Hair follicle dermal papilla cell (primary cell): Measurements from ENCODE around the gene WTAP. TPM values are rescaled to one million over a fixed set of nuclear protein-coding genes. Genes with fewer than 3 reads are reported as not detected.
A peak's percentile ranks its signal among the peaks of the same experiment; 100 is the strongest.

Experiments used
- small RNA-seq: library from RNA; depleted of rRNA; stranded (forward); fragments of <200 nt; gene quantifications from one replicate; pipeline ENCODE3, GENCODE V24; 2012
- total RNA-seq: library from RNA; depleted of rRNA; stranded (reverse); fragments of >200 nt; gene quantifications from 2 replicates; pipeline ENCODE4 v1.2.3, GENCODE V29; 2012

The WTAP gene
- total RNA-seq: 104 and 147 TPM in 2 replicates

GRCh38 chr6:159726918-159727716 lies at the start of gene WTAP:
Gene WTAP, plus strand, starts transcription at chr6:159727506. Its CDS starts 8,760 bp downstream, at chr6:159736266.

DNA sequence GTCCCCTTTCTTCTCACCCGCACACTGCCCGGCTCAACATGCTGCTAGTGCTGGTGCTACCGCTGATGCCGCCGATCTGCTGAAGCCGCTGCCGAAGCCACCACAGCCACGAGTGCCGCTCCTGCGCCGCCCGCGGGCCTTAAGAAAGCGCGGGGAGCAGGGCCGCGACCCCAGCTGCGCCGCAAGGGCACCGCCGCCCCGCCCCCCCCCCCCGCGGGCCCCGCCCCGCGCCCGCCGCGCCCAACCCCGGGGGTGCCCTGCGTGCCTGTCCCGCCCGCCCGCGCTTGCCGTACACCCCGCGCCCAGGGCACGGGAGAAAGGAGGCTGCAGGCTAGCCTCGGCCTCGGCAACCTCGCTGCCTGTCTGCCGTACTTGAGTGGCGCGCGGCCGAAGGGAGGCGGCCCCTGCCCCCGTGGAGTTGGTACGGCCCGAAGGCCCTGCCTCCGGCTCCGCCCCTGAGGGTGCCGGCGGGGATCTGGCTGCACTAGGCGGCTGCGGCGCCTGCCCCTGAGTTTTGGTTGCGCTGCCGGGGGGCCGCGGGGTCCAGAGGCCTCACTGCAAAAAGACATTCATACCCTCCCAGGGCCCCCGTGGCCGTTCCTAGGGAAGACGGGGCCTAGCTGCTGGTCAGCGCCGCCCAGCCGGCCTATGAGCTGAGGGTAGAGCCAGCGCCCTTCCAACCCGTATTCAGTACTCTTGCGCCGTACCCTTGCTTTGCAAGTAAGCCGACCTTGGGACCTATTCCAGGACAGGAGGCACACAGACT lies 34.0 kb upstream of the WTAP start, which contains the start of gene SOD2:
Gene SOD2, minus strand, starts transcription at position 114 of the 766 bp plus-strand sequence. Its CDS starts 74 bp downstream, at position 40.

DNA sequence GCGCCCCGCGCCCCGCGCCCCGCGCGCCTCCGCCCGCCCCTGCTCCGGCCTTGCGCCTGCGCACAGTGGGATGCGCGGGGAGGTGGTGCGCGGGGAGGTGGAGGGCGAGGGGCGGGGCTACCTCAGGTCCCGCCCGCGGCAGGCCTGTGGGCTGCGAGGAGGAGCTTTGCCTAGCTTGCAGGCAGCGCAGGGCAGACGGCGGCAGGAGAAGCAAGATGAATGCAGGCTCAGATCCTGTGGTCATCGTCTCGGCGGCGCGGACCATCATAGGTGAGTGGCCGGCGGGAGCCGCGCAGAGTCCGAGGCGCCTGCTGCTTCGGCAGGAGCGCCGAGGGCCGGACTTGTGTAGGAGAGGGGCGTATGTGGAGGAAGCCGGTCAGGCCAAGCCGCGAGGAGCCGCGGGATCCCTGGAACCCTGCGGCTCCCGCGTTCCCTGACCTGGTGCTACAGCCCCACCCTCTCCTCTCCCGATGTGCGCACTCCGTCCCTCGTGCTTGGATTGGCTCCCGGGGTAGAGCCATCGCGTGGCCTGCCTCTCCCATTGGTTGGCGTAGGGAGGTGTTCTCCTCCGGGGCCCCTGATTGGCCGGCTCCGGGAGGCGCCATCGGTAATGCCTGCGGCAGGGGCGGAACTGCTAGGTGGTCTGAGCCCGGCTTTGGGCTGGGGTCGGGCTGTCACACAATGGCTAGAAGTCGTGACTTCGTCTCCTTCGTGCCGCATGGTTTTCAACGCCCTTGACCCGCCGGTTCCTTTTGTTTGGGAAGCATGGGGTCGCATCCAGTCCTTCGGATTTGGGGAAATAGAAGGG lies 34.8 kb downstream of the WTAP start, which contains the start of gene ACAT2:
Gene ACAT2, plus strand, starts transcription at position 173 of the 808 bp plus-strand sequence. Its CDS starts 43 bp downstream, at position 216.

GRCh38 chr6:159789377-159790148 lies 62.3 kb downstream of the WTAP start, which contains the start of gene TCP1:
Gene TCP1, minus strand, starts transcription at chr6:159789602. Its CDS starts 134 bp downstream, at chr6:159789468.

GRCh38 chr6:159790149-159790955 lies 63.0 kb downstream of the WTAP start, which contains the start of gene MRPL18:
Gene MRPL18, plus strand, starts transcription at chr6:159790467. Its CDS starts 121 bp downstream, at chr6:159790588.

DNA sequence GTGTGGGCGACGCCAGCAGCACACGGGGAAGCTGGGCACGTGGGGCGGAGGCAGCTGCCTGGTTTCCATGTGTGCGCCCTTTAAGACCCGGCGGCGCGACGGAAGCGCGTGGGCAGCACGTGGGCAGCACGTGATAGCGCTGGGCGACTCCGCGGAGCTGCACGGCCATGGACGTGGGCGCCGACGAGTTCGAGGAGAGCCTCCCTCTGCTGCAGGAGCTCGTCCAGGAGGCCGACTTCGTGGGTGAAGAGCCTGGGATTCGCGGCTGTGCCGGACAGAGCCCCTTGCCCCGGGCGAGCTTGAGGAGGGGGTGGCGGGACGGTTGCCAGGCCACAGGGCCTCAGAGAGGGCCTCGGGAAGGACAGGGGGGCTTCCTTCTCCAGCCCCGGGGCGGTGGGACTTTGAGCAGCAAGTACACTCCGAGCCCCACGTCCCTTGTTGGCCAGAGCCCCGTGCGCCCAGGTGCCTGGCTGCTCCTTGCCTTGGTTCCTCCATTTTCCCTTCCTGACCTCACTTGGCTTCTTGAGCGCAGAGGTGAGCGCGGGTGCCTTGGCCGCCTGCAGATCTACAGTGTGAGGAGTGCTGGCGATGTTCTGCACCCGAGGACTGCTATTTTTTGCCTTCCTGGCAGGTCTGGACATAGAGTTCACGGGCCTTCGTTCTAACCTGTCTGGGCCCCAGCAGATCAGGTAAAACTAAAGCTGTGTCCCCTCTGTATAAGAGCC lies 73.0 kb downstream of the WTAP start, which contains the start of gene PNLDC1:
Gene PNLDC1, plus strand, starts transcription at position 136 of the 725 bp plus-strand sequence. Its CDS starts 32 bp downstream, at position 168.

Small RNA genes lying within 50 kb of the gene (small RNA-seq; reads per million reads assigned to genes)
- gene RNU4ATAC18P (not detected), gene SNORA20 (1,190 reads per million, percentile 99 among the genes with 10 or more reads in this experiment), gene SNORA29 (not detected)

Other genes starting within 250 kb of the WTAP start
- 642 and 1,435 TPM in 2 replicates for gene SOD2, start 34.3 kb upstream of the WTAP start, total RNA-seq
- gene ACAT2, start 34.5 kb downstream of the WTAP start, total RNA-seq: 50.0 and 66.7 TPM in 2 replicates
- 166 and 178 TPM in 2 replicates for gene TCP1, start 62.1 kb downstream of the WTAP start, total RNA-seq
- gene MRPL18, start 63.0 kb downstream of the WTAP start, total RNA-seq: 47.8 and 50.6 TPM in 2 replicates
- gene PNLDC1, start 72.8 kb downstream of the WTAP start, total RNA-seq: 0.81 and 1.2 TPM in 2 replicates
- not detected in 2 replicates for gene MAS1, start 163.5 kb downstream of the WTAP start, total RNA-seq
- gene IGF2R, start 241.6 kb downstream of the WTAP start, total RNA-seq: 95.2 and 115 TPM in 2 replicates